GM23338 (cell line): ENCODE measurements around the gene DDX25. TPM values are rescaled to one million over a fixed set of nuclear protein-coding genes. Genes with fewer than 3 reads are reported as not detected.

ENCODE experiments used
- ATAC-seq: fragments of 200-7000 bp; cut with Tn5 transposase; 3 replicates; pipeline ENCODE4 v1.9.1; 2020
- DNase-seq: peaks from one replicate; pipeline ENCODE4 v3.0.0-alpha.2; 2015; ENCODE audit warnings: low spot score
- H2AFZ ChIP-seq: fragments of 200-600 bp; sonication (generic); 2 replicates; pipeline ENCODE4 v1.8.0; 2016; ENCODE audit warnings: antibody characterized with exemption, mild to moderate bottlenecking, moderate library complexity
- H3F3A ChIP-seq: fragments of 200-600 bp; sonication (generic); replicated peaks from 2 replicates; pipeline ENCODE4 v1.8.0; 2017; ENCODE audit warnings: antibody characterized with exemption, mixed run types, low read depth
- H3K27ac ChIP-seq: fragments of 200-600 bp; sonication (generic); 2 replicates; pipeline ENCODE4 v1.6.1; 2016; ENCODE audit warnings: low read depth
- H3K27me3 ChIP-seq: fragments of 200-600 bp; sonication (generic); 2 replicates; pipeline ENCODE4 v1.8.0; 2016; ENCODE audit warnings: mild to moderate bottlenecking, mixed run types, moderate library complexity; ENCODE audit not compliant: insufficient read depth
- H3K36me3 ChIP-seq: fragments of 200-600 bp; sonication (generic); 2 replicates; pipeline ENCODE4 v1.8.0; 2016; ENCODE audit warnings: mild to moderate bottlenecking; ENCODE audit not compliant: insufficient read depth
- H3K4me1 ChIP-seq: fragments of 200-600 bp; sonication (generic); 2 replicates; pipeline ENCODE4 v1.8.0; 2016; ENCODE audit warnings: mild to moderate bottlenecking, moderate library complexity; ENCODE audit not compliant: insufficient read depth
- H3K4me2 ChIP-seq: fragments of 200-600 bp; sonication (generic); 2 replicates; pipeline ENCODE4 v1.7.1; 2017; ENCODE audit warnings: mixed run types
- H3K4me3 ChIP-seq: fragments of 200-600 bp; sonication (generic); 2 replicates; pipeline ENCODE4 v1.6.1; 2016; ENCODE audit warnings: mixed run types
- H3K79me2 ChIP-seq: fragments of 200-600 bp; sonication (generic); replicated peaks from 2 replicates; pipeline ENCODE4 v1.8.0; 2017; ENCODE audit warnings: mild to moderate bottlenecking; ENCODE audit not compliant: insufficient read depth
- H3K9me2 ChIP-seq: fragments of 200-600 bp; sonication (generic); 2 replicates; pipeline ENCODE4 v1.8.0; 2017; ENCODE audit not compliant: insufficient read depth
- H4K20me1 ChIP-seq: fragments of 200-600 bp; sonication (generic); replicated peaks from 2 replicates; pipeline ENCODE4 v1.8.0; 2017; ENCODE audit warnings: mild to moderate bottlenecking; ENCODE audit not compliant: insufficient read depth
- H3K27ac Mint-ChIP-seq: 2 replicates; pipeline ENCODE4 v1.8.0; 2020; ENCODE audit warnings: inconsistent platforms, mild to moderate bottlenecking, moderate library complexity, mixed read lengths
- H3K27me3 Mint-ChIP-seq: 3 replicates; pipeline ENCODE4 v1.8.0; 2022; ENCODE audit warnings: low read depth, mild to moderate bottlenecking, moderate library complexity, mixed read lengths, inconsistent platforms; ENCODE audit not compliant: insufficient read depth, poor library complexity
- H3K36me3 Mint-ChIP-seq: 3 replicates; pipeline ENCODE4 v1.8.0; 2021; ENCODE audit warnings: low read depth, mild to moderate bottlenecking, inconsistent platforms, moderate library complexity, mixed read lengths
- H3K4me1 Mint-ChIP-seq: 3 replicates; pipeline ENCODE4 v1.8.0; 2020; ENCODE audit warnings: mild to moderate bottlenecking, inconsistent platforms, mixed read lengths
- H3K4me3 Mint-ChIP-seq: 3 replicates; pipeline ENCODE4 v1.8.0; 2021; ENCODE audit warnings: moderate library complexity, mild to moderate bottlenecking, inconsistent platforms, mixed read lengths
- H3K9me3 Mint-ChIP-seq: 3 replicates; pipeline ENCODE4 v1.8.0; 2020; ENCODE audit warnings: moderate library complexity, mild to moderate bottlenecking, inconsistent platforms, mixed read lengths
- CTCF ChIP-seq, 2 experiments: fragments of 200-600 bp in 1 of 2; sonication (generic) in 1 of 2; conservative IDR thresholded peaks; 2 replicates each; pipeline versions ENCODE4 v1.5.1 to v1.6.1; 2016 to 2017; ENCODE audit warnings: antibody characterized with exemption in 2 of 2, low read depth in 2 of 2, mild to moderate bottlenecking in 2 of 2, moderate library complexity in 1 of 2
- EZH2phosphoT487 ChIP-seq: fragments of 200-600 bp; sonication (generic); IDR thresholded peaks from one replicate; pipeline ENCODE4 v1.8.1; 2018; ENCODE audit warnings: antibody characterized with exemption; ENCODE audit not compliant: unreplicated experiment
- POLR2AphosphoS5 ChIP-seq: IDR thresholded peaks from 2 replicates; pipeline ENCODE4 v1.6.1; 2016; ENCODE audit warnings: antibody characterized with exemption, low read depth
- REST ChIP-seq: IDR thresholded peaks from one replicate; pipeline ENCODE4 v1.6.1; 2018; ENCODE audit warnings: antibody characterized with exemption; ENCODE audit not compliant: unreplicated experiment
- STAT1 ChIP-seq: IDR thresholded peaks from one replicate; pipeline ENCODE4 v1.6.1; 2016; ENCODE audit warnings: antibody characterized with exemption; ENCODE audit not compliant: unreplicated experiment
- ZNF331 ChIP-seq: fragments of 250-450 bp; sonication (Bioruptor Pico); IDR thresholded peaks from 2 replicates; pipeline ENCODE4 v1.5.0; 2020; ENCODE audit warnings: low read depth, mild to moderate bottlenecking, moderate library complexity
- ZNF462 ChIP-seq: fragments of 250-450 bp; sonication (Bioruptor Pico); IDR thresholded peaks from 2 replicates; pipeline ENCODE4 v1.5.0; 2020; ENCODE audit warnings: mild to moderate bottlenecking, moderate library complexity
- polyA plus RNA-seq: library from polyadenylated mRNA; unstranded; fragments of >200 nt; fragmentation: Nextera tagmentation; extraction: Ambion mirVana; gene quantifications from 2 replicates; pipeline ENCODE4 v1.2.1, GENCODE V29; 2016
- total RNA-seq: library from RNA; depleted of rRNA; stranded (reverse); fragments of >200 nt; shearing (Covaris generic); gene quantifications from 2 replicates; pipeline ENCODE4 v1.2.3, GENCODE V29; 2014

Gene DDX25
- total and polyA plus RNA-seq, 2 experiments from 2014 or later = 20.6 to 23.6 TPM

- Histone ChIP-seq H3F3A (no peaks in the 10 kb centered on the region), H2AFZ (peak overlapping the region; percentile 86), H3K4me3 (no peak overlapping the region), H3K4me1 (peaks cover 10% of the 10 kb centered on the region), H3K27me3 (no peaks in the 10 kb centered on the region), H3K79me2 (no peaks in the 10 kb centered on the region), H4K20me1 (no peaks in the 10 kb centered on the region), H3K27ac (no peak overlapping the region), H3K36me3 (no peaks in the 10 kb centered on the region), H3K4me2 (no peak overlapping the region), H3K9me2 (no peaks in the 10 kb centered on the region)
- no peaks in the 10 kb centered on the region for H3K36me3 Mint-ChIP-seq
- ATAC-seq (peak; percentile 31), DNase-seq (no peak)
- no peak overlapping the region for H3K4me3 Mint-ChIP-seq
- H3K27me3 Mint-ChIP-seq = peaks cover 7% of the 10 kb centered on the region
- TF ChIP-seq EZH2phosphoT487 (no peak), CTCF (conservative IDR thresholded peaks at IDR 0.05; ENCODE audit: low read depth in 2 of 2) (no peak), ZNF462 (CRISPR knock-in tag) (no peak)
- H3K27ac Mint-ChIP-seq = no peak overlapping the region
- no peaks in the 10 kb centered on the region for H3K9me3 Mint-ChIP-seq
- peaks cover 35% of the 10 kb centered on the region for H3K4me1 Mint-ChIP-seq
These were observed 26.8 kb downstream of the DDX25 start for GRCh38 chr11:125931116-125931515.

GRCh38 chr11:125931668-125932067, 27.4 kb downstream of the DDX25 start:
- peaks cover 5% of the 10 kb centered on the region for H3K27me3 Mint-ChIP-seq
- Histone ChIP-seq H2AFZ (peak overlapping the region; percentile 86; the same call in 1 of the 2 replicates), H3F3A (no peaks in the 10 kb centered on the region), H3K27ac (no peak overlapping the region), H3K4me3 (no peak overlapping the region), H3K4me1 (peaks cover 10% of the 10 kb centered on the region), H3K79me2 (no peaks in the 10 kb centered on the region), H3K4me2 (no peak overlapping the region), H3K9me2 (no peaks in the 10 kb centered on the region), H4K20me1 (no peaks in the 10 kb centered on the region), H3K27me3 (no peaks in the 10 kb centered on the region), H3K36me3 (no peaks in the 10 kb centered on the region)
- peaks cover 35% of the 10 kb centered on the region for H3K4me1 Mint-ChIP-seq
- no peak overlapping the region for H3K4me3 Mint-ChIP-seq
- no peak overlapping the region; the same call in 1 of the 2 replicates for H3K27ac Mint-ChIP-seq
- ATAC-seq (no peak), DNase-seq (no peak)
- H3K9me3 Mint-ChIP-seq = no peaks in the 10 kb centered on the region
- H3K36me3 Mint-ChIP-seq = no peaks in the 10 kb centered on the region
- TF ChIP-seq ZNF331 (no peak), REST (no peak), CTCF (conservative IDR thresholded peaks at IDR 0.05; ENCODE audit: low read depth in 2 of 2) (no peak), POLR2AphosphoS5 (no peak), STAT1 (no peak)
